HG02610 (cell line): Measurements from ENCODE around the gene MAP7.
"Not testable (repeated sequence)": the region's sequence is repeated elsewhere in the genome, so short reads cannot be mapped to it uniquely, and the experiment has no call there.

ENCODE experiments used
- ATAC-seq: cut with Tn5 transposase; IDR thresholded peaks from one replicate; pipeline ENCODE4 v1.9.1; 2021; ENCODE audit warnings: mild to moderate bottlenecking, moderate library complexity; ENCODE audit not compliant: unreplicated experiment

MAP7 gene

DNA sequence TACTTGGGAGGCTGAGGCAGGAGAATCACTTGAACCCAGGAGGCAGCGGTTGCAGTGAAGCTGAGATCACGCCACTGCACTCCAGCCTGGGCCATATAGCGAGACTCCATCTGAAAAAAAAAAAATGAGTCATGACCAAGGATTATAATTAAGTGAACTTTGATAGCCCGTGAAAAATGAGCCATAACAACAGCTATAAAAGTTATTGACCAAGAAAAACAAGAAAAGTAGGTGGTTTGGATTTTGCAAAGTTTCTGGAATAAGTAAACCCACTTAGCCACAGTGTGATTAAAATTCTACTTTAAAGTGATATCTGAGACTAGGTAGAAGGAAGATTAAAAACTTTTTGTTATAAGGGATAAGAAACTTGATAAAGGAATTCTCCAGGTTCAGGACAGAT lies 234.6 kb downstream of the MAP7 start:
- no peak for ATAC-seq

- ATAC-seq = no peak
These were observed 237.2 kb downstream of the MAP7 start for GRCh38 chr6:136312975-136313374.

- ATAC-seq = no peak
These were observed 240.4 kb downstream of the MAP7 start for GRCh38 chr6:136309729-136310311.

- ATAC-seq = no peak
These were observed 241.1 kb downstream of the MAP7 start for GRCh38 chr6:136309171-136309570.

GRCh38 chr6:136308469-136308868 lies 241.8 kb downstream of the MAP7 start:
- ATAC-seq = not testable (repeated sequence)

- no peak for ATAC-seq
These were observed 242.9 kb downstream of the MAP7 start for GRCh38 chr6:136307351-136307750.

DNA sequence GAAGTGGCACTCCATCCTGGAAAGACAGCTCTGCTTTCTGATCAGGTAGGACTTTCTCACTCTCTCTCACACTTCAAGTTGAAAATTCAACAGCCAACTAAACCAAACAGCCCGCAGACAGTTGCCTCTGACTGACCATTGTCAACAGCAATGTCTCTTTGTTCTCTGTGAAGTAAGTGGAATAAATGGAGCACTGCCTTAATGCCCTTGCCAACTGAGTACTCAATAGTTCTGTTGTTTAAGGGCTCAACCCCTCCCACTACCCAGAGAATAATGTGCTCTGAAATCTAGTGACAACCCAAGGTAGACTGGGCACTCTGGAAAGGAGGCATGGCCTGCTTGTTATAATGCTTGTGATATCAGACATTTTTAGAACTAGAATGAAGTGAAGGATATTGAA lies 243.8 kb downstream of the MAP7 start:
- no peak for ATAC-seq

- ATAC-seq = no peak
These were observed 245.8 kb downstream of the MAP7 start for GRCh38 chr6:136304410-136304809.

- no peak for ATAC-seq
These were observed 246.7 kb downstream of the MAP7 start for GRCh38 chr6:136303516-136303915.

GRCh38 chr6:136294621-136295020 lies 255.6 kb downstream of the MAP7 start:
- ATAC-seq = no peak
